22Rv1 (cell line): ENCODE results near the gene CDC123.

Experiments
- ZFX ChIP-seq: fragments of 450-650 bp; IDR thresholded peaks from 2 replicates; pipeline ENCODE4 v1.6.1; 2017; ENCODE audit warnings: antibody characterized with exemption, borderline replicate concordance
- TF ChIP-seq, protein P1 (sequence below): fragments of 450-650 bp; IDR thresholded peaks from 2 replicates; pipeline ENCODE4 v1.5.1; 2017; ENCODE audit warnings: mild to moderate bottlenecking

DNA sequence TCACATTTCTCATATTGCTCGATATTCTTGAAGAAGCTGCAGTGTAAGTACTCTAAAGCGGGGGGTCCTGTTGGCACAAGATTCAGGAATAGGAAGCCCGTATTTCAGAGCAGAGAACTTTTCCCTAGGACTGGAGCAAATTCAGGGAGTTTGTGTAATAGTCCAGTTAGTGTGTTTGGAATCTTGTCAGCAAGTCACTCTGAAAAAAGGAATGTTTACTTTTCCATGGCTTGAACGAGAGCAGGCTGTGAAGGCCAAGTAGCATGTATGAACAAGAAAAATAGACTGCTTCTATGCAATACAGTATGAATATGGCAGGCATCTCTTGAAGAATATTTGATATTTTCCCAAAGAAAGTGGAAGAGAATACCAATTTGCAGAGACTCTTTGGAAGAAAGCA, 39.8 kb downstream of the CDC123 start:
- TF ChIP-seq, protein P1, sequence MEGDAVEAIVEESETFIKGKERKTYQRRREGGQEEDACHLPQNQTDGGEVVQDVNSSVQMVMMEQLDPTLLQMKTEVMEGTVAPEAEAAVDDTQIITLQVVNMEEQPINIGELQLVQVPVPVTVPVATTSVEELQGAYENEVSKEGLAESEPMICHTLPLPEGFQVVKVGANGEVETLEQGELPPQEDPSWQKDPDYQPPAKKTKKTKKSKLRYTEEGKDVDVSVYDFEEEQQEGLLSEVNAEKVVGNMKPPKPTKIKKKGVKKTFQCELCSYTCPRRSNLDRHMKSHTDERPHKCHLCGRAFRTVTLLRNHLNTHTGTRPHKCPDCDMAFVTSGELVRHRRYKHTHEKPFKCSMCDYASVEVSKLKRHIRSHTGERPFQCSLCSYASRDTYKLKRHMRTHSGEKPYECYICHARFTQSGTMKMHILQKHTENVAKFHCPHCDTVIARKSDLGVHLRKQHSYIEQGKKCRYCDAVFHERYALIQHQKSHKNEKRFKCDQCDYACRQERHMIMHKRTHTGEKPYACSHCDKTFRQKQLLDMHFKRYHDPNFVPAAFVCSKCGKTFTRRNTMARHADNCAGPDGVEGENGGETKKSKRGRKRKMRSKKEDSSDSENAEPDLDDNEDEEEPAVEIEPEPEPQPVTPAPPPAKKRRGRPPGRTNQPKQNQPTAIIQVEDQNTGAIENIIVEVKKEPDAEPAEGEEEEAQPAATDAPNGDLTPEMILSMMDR: no peak
- TF ChIP-seq ZFX: no peak
